ENCODE data around the gene SPSB3. TPM values are rescaled to one million over a fixed set of nuclear protein-coding genes. Genes with fewer than 3 reads are reported as not detected.

SPSB3 gene
- total and polyA plus RNA-seq, 2 experiments from 2014 or later = 27.1 to 34.7 TPM

DNA sequence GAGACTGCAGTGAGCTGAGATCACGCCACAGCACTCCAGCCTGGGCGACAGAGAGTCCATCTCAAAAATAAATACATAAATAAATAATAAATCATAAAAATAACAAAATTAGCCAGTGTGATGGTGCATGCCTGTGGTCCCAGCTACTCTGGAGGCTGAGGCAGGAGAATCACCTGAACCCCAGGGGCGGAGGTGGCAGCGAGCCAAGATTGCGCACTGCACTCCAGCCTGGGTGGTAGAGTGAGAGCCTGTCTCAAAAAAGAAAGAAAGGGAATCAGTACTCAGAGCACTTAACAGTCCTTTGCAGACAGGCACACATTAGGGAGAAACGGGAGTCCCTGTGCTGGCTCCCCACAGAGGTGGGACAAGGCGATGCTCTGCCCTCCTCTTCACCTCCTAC is 51.3 kb downstream of the SPSB3 start (continued):
- no peak for TF ChIP-seq NANOG (IDR thresholded peaks at IDR 0.05; ENCODE audit: borderline replicate concordance)
- no peak for TF ChIP-seq STAT1 (IDR thresholded peaks at IDR 0.05; ENCODE audit: unreplicated experiment)
- TF ChIP-seq CREB1 (CRISPR knock-in tag; IDR thresholded peaks at IDR 0.05; ENCODE audit: low read depth) = no peak
- TF ChIP-seq, protein P1, sequence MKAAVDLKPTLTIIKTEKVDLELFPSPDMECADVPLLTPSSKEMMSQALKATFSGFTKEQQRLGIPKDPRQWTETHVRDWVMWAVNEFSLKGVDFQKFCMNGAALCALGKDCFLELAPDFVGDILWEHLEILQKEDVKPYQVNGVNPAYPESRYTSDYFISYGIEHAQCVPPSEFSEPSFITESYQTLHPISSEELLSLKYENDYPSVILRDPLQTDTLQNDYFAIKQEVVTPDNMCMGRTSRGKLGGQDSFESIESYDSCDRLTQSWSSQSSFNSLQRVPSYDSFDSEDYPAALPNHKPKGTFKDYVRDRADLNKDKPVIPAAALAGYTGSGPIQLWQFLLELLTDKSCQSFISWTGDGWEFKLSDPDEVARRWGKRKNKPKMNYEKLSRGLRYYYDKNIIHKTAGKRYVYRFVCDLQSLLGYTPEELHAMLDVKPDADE (IDR thresholded peaks at IDR 0.05) = no peak
- no peak for TF ChIP-seq ZNF331 (CRISPR knock-in tag; IDR thresholded peaks at IDR 0.05; ENCODE audit: low read depth)
- TF ChIP-seq, protein P2, sequence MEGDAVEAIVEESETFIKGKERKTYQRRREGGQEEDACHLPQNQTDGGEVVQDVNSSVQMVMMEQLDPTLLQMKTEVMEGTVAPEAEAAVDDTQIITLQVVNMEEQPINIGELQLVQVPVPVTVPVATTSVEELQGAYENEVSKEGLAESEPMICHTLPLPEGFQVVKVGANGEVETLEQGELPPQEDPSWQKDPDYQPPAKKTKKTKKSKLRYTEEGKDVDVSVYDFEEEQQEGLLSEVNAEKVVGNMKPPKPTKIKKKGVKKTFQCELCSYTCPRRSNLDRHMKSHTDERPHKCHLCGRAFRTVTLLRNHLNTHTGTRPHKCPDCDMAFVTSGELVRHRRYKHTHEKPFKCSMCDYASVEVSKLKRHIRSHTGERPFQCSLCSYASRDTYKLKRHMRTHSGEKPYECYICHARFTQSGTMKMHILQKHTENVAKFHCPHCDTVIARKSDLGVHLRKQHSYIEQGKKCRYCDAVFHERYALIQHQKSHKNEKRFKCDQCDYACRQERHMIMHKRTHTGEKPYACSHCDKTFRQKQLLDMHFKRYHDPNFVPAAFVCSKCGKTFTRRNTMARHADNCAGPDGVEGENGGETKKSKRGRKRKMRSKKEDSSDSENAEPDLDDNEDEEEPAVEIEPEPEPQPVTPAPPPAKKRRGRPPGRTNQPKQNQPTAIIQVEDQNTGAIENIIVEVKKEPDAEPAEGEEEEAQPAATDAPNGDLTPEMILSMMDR (conservative IDR thresholded peaks at IDR 0.05; ENCODE audit: low read depth in 2 of 2) = no peak
- no peak for TF ChIP-seq ZNF114 (CRISPR knock-in tag; IDR thresholded peaks at IDR 0.05)

DNA sequence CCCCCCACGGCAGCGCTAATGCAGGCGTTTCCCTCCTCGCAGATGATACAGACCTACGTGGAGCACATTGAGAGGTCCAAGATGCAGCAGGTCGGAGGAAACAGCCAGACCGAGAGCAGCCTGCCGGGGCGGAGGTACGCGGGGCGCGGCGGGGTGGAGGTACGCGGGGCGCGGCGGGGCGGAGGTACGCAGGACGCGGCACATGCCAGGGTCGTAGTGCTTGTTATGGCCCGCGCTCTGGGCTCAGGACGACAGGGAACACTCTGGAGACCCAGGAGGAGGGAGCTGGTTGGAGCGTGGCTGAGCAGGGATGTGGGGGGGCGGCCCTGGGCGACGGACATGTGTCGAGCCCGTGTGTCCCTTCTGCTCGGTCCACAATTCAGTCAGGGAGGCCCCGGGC is 52.9 kb downstream of the SPSB3 start:
- Histone ChIP-seq H3K4me1 (ENCODE audit: insufficient read depth) (no peaks in the 10 kb centered on the region), H3K36me3 (ENCODE audit: insufficient read depth) (no peaks in the 10 kb centered on the region; the same call in 1 of the 2 replicates), H3K27ac (ENCODE audit: low read depth) (no peak overlapping the region), H3K9me2 (ENCODE audit: insufficient read depth) (no peaks in the 10 kb centered on the region), H3K4me3 (no peak overlapping the region), H2AFZ (no peak overlapping the region), H4K20me1 (replicated peaks; ENCODE audit: insufficient read depth) (no peaks in the 10 kb centered on the region; the same call in 1 of the 2 replicates), H3K4me2 (no peak overlapping the region), H3K79me2 (replicated peaks; ENCODE audit: insufficient read depth) (no peaks in the 10 kb centered on the region), H3F3A (replicated peaks; ENCODE audit: low read depth) (no peaks in the 10 kb centered on the region), H3K27me3 (ENCODE audit: insufficient read depth) (no peaks in the 10 kb centered on the region)
- Mint-ChIP-seq H3K27ac (no peak overlapping the region), H3K4me3 (no peak overlapping the region), H3K27me3 (ENCODE audit: insufficient read depth, low read depth, poor library complexity) (peaks cover 10% of the 10 kb centered on the region), H3K4me1 (no peaks in the 10 kb centered on the region), H3K9me3 (peaks cover 3% of the 10 kb centered on the region; the same call in 1 of the 3 replicates), H3K36me3 (ENCODE audit: low read depth) (peaks cover 30% of the 10 kb centered on the region)
- TF ChIP-seq STAT1 (IDR thresholded peaks at IDR 0.05; ENCODE audit: unreplicated experiment) (no peak), EZH2phosphoT487 (IDR thresholded peaks at IDR 0.05; ENCODE audit: unreplicated experiment) (no peak), JUNB (IDR thresholded peaks at IDR 0.05; ENCODE audit: unreplicated experiment) (no peak)
- TF ChIP-seq, protein P1 (IDR thresholded peaks at IDR 0.05) = no peak
- TF ChIP-seq, protein P3, sequence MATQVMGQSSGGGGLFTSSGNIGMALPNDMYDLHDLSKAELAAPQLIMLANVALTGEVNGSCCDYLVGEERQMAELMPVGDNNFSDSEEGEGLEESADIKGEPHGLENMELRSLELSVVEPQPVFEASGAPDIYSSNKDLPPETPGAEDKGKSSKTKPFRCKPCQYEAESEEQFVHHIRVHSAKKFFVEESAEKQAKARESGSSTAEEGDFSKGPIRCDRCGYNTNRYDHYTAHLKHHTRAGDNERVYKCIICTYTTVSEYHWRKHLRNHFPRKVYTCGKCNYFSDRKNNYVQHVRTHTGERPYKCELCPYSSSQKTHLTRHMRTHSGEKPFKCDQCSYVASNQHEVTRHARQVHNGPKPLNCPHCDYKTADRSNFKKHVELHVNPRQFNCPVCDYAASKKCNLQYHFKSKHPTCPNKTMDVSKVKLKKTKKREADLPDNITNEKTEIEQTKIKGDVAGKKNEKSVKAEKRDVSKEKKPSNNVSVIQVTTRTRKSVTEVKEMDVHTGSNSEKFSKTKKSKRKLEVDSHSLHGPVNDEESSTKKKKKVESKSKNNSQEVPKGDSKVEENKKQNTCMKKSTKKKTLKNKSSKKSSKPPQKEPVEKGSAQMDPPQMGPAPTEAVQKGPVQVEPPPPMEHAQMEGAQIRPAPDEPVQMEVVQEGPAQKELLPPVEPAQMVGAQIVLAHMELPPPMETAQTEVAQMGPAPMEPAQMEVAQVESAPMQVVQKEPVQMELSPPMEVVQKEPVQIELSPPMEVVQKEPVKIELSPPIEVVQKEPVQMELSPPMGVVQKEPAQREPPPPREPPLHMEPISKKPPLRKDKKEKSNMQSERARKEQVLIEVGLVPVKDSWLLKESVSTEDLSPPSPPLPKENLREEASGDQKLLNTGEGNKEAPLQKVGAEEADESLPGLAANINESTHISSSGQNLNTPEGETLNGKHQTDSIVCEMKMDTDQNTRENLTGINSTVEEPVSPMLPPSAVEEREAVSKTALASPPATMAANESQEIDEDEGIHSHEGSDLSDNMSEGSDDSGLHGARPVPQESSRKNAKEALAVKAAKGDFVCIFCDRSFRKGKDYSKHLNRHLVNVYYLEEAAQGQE (IDR thresholded peaks at IDR 0.05; ENCODE audit: unreplicated experiment) = no peak
- ATAC-seq = no peak
- no peak for DNase-seq (ENCODE audit: low spot score)

Measured in GM23338 (cell line).